GM21526 (cell line): ENCODE data around the gene MRPL57.
"Not testable (repeated sequence)": the region's sequence is repeated elsewhere in the genome, so short reads cannot be mapped to it uniquely, and the experiment has no call there.

Experiments
- ATAC-seq: cut with Tn5 transposase; IDR thresholded peaks from one replicate; pipeline ENCODE4 v1.9.1; 2021; ENCODE audit warnings: moderate library complexity; ENCODE audit not compliant: unreplicated experiment, low FRiP score

MRPL57 gene

GRCh38 chr13:21186410-21186809 lies 10.0 kb downstream of the MRPL57 start:
- ATAC-seq: not testable (repeated sequence)

- not testable (repeated sequence) for ATAC-seq
These were observed 18.3 kb downstream of the MRPL57 start for GRCh38 chr13:21194756-21195155.

- not testable (repeated sequence) for ATAC-seq
These were observed 21.3 kb downstream of the MRPL57 start for GRCh38 chr13:21197606-21198225.

GRCh38 chr13:21198391-21198790 lies 21.9 kb downstream of the MRPL57 start:
- ATAC-seq: not testable (repeated sequence)

GRCh38 chr13:21201456-21202190 lies 25.2 kb downstream of the MRPL57 start:
- not testable (repeated sequence) for ATAC-seq

GRCh38 chr13:21202767-21203531 lies 26.5 kb downstream of the MRPL57 start:
- no peak for ATAC-seq

GRCh38 chr13:21208652-21209154 lies 32.2 kb downstream of the MRPL57 start:
- ATAC-seq: no peak

- ATAC-seq: no peak
These were observed 35.8 kb downstream of the MRPL57 start for GRCh38 chr13:21212138-21212775.

GRCh38 chr13:21215419-21215818 lies 39.0 kb downstream of the MRPL57 start:
- ATAC-seq: not testable (repeated sequence)

GRCh38 chr13:21216332-21216731 lies 39.9 kb downstream of the MRPL57 start:
- no peak for ATAC-seq

- peak; percentile 94 for ATAC-seq
These were observed 42.0 kb downstream of the MRPL57 start for GRCh38 chr13:21218351-21219035.

GRCh38 chr13:21219036-21219381 lies 42.6 kb downstream of the MRPL57 start:
- ATAC-seq: no peak

- ATAC-seq: not testable (repeated sequence)
These were observed 43.3 kb downstream of the MRPL57 start for GRCh38 chr13:21219716-21220115.

GRCh38 chr13:21221268-21221667 lies 44.8 kb downstream of the MRPL57 start:
- no peak for ATAC-seq

- no peak for ATAC-seq
These were observed 48.6 kb downstream of the MRPL57 start for GRCh38 chr13:21225082-21225481.

- no peak for ATAC-seq
These were observed 49.6 kb downstream of the MRPL57 start for GRCh38 chr13:21225841-21226581.

- no peak for ATAC-seq
These were observed 51.5 kb downstream of the MRPL57 start for GRCh38 chr13:21227917-21228316.
